Erythroblast (primary cell): ENCODE results near the gene UBE4B.
A peak's percentile ranks its signal among the peaks of the same experiment; 100 is the strongest.

ENCODE experiments used
- DNase-seq, 2 experiments: peaks; one replicate each; lab custom pipeline; 2025; lab: John Stamatoyannopoulos, UW
- GATA1 ChIP-seq: IDR thresholded peaks from 2 replicates; pipeline ENCODE4 v1.6.1; 2011; ENCODE audit warnings: low read depth, mild to moderate bottlenecking, control low read depth, low read length, moderate library complexity
- POLR2A ChIP-seq: IDR thresholded peaks from 2 replicates; pipeline ENCODE4 v1.6.1; 2011; ENCODE audit warnings: mild to moderate bottlenecking, low read length

UBE4B gene

DNA sequence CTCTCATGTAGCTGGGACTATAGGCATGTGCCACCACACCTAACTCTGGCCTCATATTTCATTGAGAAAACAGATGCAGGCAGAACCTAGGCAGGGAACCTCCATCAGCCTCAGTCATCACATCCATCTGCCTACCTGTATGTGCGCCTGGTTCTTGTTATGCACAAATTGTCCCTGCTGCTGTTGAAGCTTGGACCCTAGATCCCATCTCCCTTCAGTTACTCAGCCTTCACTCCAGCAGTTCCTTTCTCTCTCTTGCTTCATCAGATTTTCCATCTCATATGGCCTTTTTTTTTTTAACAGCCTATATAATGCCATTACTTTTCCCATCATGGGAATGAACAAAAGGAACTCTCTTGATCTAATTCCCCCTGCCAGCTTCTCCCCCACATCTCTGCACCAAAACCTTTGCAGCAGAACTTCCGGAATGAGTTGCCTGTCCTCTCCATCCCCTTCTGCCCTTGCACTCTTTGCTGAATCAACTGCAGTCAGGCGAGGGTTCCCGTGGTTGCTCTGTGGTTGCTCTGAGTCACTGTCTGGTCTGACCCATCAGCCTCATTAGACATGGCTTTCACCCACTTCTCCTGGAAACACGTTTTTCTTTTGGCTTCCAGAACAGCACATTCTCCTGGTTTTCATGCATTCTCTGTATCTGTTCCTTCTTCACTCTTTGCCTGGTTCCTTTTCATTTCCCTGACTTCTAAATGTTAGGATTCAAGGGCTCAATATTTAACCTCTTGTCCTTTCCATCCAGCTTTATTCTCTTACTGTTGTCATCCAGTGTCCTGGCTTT is 41.5 kb downstream of the UBE4B start:
- peak; percentile 15 to 71 for DNase-seq

DNA sequence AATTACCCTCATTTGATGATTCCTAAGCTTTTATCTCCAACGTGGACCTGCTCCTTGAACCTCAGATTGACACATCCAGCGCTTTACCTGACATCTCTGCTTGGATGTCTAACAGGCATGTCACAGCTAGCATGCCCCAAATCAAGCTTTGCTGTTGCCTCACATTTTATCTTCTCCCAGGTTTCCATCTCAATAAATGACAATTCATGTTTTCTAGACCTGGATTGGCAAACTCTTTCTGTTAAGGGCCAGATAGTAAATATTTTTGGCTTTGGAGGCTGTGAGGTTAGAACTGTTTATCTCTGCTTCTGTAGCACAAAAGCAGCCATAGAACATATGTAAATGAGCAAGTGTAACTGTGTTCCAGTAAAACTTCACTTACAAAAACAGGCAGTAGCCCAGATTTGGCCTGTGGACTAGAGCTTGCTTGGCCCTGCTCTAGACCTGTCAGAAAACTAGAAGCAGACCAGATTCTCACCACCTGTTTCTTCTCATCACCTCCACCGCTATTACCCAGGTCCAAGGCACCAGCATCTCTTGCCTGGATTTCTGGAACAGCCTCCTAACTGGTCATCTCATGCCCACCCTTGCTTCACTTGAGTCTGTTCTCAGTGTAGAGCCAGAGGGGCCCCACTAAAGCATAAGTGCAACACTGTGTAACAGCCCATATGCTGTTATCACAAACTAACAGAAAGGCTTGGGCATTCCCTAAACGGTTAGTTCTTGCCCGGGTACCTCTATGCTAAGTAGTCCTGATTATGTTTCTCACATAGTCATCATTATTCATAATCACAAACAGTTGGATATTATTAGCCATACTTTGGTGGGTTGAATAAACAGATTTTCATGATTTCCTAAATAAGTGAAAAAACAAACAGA is 42.3 kb downstream of the UBE4B start:
- DNase-seq, result peak; percentile 79 to 86
- TF ChIP-seq POLR2A (no peak), GATA1 (no peak)

More for the DNA sequence above, 41.5 kb downstream of the UBE4B start:
- TF ChIP-seq POLR2A, result no peak
- no peak for TF ChIP-seq GATA1

DNA sequence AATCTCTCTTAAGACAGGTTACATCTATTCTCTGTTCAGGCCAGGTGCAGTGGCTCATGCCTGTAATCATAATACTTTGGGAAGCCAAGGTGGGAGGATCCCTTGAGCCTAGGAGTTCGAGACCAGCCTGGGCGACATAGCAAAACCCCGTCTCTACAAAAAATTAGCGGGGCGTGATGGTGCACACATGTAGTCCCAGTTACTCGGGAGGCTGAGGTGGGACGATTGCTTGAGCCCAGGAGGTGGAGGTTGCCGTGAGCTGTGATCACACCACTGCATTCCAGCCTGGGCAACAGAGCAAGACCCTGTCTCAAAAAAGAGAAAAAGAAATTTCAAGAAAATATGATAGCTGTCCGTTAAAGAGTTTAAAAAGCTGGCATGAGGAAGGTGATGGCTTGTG is 43.0 kb downstream of the UBE4B start:
- DNase-seq, result no peak
- TF ChIP-seq POLR2A (no peak), GATA1 (no peak)

DNA sequence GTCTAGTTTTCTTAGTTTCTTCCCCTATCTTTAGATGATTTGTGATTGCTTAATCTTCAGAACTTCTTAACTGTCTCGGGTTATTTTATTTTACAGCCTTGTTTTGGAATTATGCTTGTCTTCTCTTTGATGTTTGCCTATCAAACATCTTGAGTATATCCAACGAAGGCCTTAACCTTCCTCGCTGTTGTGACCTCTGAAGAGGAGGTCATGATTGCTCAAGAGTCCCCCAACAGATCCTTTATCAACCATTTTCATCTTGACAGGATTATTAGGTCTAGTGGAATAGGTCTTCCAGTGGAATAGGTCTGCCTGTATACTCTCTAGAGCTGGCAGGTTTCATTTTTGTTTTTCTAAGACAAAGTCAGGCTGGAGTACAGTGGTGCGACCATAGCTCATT is 45.7 kb downstream of the UBE4B start:
- no peak for DNase-seq
- TF ChIP-seq GATA1 (no peak), POLR2A (no peak)

DNA sequence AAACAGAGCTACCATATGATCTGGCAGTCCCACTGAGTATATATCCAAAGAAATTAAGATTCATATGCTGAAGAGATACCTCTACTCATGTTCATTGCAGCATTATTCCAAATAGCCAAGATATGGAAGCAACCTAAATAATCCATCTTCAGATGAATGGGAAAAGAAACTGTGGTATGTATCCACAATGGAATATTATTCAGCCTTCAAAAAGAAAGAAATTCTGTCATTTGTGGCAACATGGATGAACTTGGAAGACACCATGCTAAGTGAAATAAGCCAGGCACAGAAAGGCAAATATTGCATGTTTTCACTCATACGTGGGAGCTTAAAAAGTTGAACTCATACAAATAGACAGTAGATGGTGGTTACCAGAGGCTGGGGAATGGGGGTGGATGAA is 47.8 kb downstream of the UBE4B start:
- TF ChIP-seq POLR2A (no peak), GATA1 (no peak)
- no peak for DNase-seq

DNA sequence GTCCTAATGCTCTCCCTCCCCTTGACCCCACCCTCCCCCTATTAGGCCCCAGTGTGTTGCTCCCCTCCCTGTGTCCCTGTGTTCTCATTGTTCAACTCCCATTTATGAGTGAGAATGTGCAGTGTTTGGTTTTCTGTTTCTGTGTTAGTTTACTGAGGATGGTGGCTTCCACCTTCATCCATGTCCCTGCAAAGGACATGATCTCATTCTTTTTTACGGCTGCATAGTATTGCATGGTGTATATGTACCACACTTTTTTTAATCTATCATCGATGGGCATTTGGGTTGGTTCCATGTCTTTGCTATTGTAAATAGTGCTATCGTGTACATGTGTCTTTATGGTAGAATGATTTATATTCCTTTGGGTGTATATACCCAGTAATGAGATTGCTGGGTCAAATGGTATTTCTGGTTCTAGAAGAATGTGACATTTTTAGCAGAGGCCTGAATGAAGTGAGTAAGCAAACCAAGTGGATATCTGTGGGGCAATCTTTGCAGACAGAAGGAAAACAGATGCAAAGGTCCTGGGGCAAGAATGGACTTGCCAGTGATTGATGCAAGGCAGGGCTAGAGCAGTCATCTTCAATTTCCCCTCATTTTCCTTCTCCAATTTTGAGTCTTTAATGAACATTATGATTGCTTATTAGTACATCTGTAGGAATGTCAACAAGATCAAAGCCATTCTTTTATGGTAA is 50.2 kb downstream of the UBE4B start:
- TF ChIP-seq GATA1 (no peak), POLR2A (no peak)
- no peak for DNase-seq

DNA sequence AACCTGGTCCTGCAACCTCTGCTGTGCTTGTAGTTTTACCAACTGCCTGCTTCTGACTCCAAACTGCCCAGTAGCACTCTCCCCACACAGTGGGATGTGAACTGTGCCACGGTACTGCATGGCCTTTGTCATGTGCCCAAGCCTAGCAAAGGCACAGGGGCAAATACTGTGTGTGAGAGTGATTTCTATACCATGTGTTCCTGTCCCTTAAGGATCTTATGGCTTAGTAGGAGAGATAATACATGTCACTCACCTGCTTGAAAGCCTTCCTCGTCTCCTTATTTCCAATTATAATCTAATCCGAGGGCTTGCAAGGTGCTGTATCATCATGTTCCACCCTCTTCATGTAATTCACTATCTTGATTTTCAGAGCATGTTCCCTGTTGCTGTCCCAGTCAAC is 51.3 kb downstream of the UBE4B start:
- DNase-seq, result no peak
- TF ChIP-seq POLR2A (no peak), GATA1 (no peak)

DNA sequence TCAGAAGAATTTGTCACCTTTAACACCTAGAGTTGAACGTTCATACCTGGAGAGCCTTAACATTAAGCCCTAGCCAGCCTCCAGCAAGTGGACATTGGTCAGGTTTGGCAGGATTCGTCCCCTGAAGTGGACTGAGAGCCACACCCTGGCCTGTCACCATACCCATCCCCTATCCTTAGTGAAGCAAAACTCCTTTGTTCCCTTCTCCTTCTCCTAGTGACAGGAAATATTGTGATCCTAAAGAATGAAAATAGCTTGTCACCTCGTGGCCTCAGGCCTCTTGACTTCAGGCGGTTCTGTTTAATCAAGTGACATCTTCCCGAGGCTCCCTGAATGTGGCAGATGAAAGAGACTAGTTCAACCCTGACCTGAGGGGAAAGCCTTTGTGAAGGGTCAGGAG is 52.3 kb downstream of the UBE4B start:
- TF ChIP-seq GATA1, result no peak
- no peak for DNase-seq

DNA sequence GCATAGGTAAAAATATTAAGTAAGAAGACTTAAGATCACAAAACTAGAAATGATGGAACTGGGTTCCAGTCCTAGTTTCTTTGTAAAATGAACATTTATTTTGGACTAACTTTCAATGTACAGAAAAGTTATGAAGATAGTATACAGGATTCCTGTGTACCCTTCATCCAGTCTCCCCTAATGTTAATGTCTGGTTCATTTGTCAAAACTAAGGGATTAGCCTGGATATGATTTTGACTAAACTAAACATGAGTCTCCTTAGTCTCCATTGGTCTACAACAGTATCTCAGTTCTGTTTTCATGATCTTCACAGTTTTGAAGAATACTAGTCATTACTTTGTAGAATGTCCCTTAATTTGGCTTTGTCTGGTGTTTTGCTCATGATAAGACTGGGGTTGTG is 54.5 kb downstream of the UBE4B start:
- TF ChIP-seq GATA1 (no peak), POLR2A (no peak)
- DNase-seq, result no peak

DNA sequence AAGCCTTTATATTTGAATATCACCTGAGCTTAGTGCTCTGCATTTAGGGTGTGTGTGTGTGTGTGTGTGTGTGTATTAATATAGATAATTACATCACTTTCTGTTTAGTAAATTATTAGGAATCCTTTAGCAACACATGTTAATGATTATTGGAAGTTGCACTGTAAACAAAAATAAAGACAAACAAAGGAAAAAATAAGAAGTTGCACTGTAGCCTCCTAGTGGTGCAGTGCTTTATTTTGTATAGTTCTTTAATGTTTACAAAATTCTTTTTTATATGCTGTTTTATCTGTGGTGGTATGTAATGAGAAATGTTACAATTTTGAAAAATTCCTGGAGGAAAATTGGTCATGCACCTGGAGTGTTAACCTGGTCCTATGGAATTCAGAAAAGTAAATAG is 69.2 kb downstream of the UBE4B start:
- DNase-seq, result no peak
- no peak for TF ChIP-seq GATA1
- TF ChIP-seq POLR2A, result no peak

DNA sequence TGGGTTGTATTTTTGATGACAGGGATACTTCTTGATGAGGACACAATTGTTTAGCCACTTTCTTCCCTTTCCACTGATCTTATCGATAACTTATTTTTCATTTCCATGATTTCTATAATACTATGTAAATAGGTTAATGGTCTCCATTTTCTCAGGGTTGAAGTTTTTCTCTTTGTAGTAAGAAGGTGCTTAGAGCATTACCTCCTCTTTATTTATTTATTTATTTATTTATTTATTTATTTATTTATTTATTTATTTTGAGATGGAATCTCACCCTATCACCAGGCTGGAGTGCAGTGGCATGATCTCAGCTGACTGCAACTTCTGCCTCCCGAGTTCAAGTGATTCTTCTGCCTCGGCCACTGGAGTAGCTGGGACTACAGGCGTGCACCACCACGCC is 70.4 kb downstream of the UBE4B start:
- DNase-seq, result no peak
- TF ChIP-seq GATA1 (no peak), POLR2A (no peak)

DNA sequence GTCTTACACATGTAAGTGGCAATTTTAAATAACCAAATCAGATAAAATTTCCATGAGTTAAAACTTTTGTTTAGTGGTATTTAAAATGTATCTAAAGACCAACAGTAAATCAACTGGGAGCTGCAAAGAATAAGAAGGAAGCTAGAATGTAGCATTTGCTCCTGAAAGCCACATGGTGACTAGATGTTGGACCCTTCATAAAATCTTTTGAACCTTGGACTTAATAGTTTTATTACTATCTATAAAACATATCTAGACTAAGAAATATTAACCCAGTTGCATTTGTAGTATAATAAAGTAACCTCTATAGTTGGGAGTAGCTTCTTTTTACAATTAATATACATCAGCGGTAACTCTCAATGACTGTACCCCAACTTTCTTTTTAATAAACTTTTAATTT is 72.1 kb downstream of the UBE4B start:
- TF ChIP-seq POLR2A (no peak), GATA1 (no peak)
- no peak for DNase-seq

DNA sequence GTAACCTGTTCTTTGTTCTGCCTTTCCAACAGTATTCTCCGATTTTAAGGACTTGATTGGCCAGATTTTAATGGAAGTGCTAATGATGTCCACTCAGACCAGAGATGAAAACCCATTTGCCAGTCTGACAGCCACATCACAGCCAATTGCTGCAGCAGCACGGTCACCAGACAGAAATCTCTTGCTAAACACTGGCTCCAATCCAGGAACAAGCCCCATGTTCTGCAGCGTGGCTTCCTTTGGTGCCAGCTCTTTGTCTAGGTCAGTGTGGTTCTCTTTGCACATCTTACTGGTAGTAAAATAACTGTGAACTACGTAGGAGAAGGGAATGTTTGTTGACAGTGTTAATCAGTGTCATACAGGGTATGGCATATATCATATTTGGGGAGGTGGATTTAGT is 72.7 kb downstream of the UBE4B start:
- TF ChIP-seq POLR2A (no peak), GATA1 (no peak)
- DNase-seq, result no peak

DNA sequence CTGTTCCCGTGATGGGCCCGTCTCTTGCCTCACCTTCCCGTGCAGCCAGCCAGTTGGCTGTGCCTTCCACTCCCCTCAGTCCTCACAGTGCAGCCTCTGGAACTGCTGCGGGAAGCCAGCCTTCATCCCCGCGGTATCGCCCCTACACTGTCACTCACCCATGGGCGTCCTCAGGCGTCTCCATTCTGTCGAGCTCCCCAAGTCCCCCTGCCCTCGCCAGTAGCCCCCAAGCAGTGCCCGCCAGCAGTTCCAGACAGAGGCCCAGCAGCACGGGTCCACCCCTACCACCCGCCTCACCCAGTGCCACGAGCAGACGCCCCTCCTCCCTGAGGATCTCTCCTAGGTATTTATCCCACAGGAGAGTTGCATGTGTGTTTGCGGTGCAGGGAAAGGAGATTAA is 73.5 kb downstream of the UBE4B start:
- TF ChIP-seq POLR2A (no peak), GATA1 (no peak)
- no peak for DNase-seq
